Vagina (tissue), 2 donors: ENCODE measurements around the gene CAP2. TPM values are rescaled to one million over a fixed set of nuclear protein-coding genes. Genes with fewer than 3 reads are reported as not detected.

Source experiments
- DNase-seq, 2 donors: peaks; one replicate each; pipeline ENCODE4 v3.0.0-alpha.2; 2017; ENCODE audit errors: extremely low spot score in 2 of 2
- H3K27ac ChIP-seq: fragments of 200-600 bp; sonication (generic); one replicate; pipeline ENCODE4 v1.5.1; 2019
- H3K27me3 ChIP-seq: fragments of 200-600 bp; sonication (generic); one replicate; pipeline ENCODE4 v1.5.1; 2019
- H3K36me3 ChIP-seq, 2 donors: fragments of 200-600 bp; sonication (generic); one replicate each; pipeline ENCODE4 v1.5.1; 2017 to 2019
- H3K4me1 ChIP-seq: fragments of 200-600 bp; sonication (generic); one replicate; pipeline ENCODE4 v1.5.1; 2019
- H3K4me3 ChIP-seq, 2 donors: fragments of 200-600 bp; sonication (generic); 1 replicate in 1 of 2; 2 replicates in 1 of 2; pipeline ENCODE4 v1.5.1; 2016 to 2019
- H3K9me3 ChIP-seq: fragments of 200-600 bp; sonication (generic); one replicate; pipeline ENCODE4 v1.5.1; 2019
- CTCF ChIP-seq, 3 experiments: fragments of 450-650 bp in 2 of 3; fragments of 200-600 bp in 1 of 3; sonication (generic) in 1 of 3; IDR thresholded peaks; one replicate each; pipeline ENCODE4 v1.5.1; 2017 to 2019; ENCODE audit warnings: antibody characterized with exemption in 3 of 3, mild to moderate bottlenecking in 2 of 3, moderate library complexity in 2 of 3
- POLR2A ChIP-seq, 2 donors: fragments of 450-650 bp; IDR thresholded peaks; one replicate each; pipeline ENCODE4 v1.6.1; 2017; ENCODE audit warnings: antibody characterized with exemption in 2 of 2, mild to moderate bottlenecking in 2 of 2, moderate library complexity in 2 of 2
- POLR2AphosphoS5 ChIP-seq, 2 donors: sonication (generic); formaldehyde crosslinking; IDR thresholded peaks; one replicate each; pipeline ENCODE4 v1.9.0; 2017; ENCODE audit warnings: antibody characterized with exemption in 2 of 2, mild to moderate bottlenecking in 2 of 2, low read depth in 1 of 2; ENCODE audit not compliant: insufficient read depth in 1 of 2
- intact Hi-C: fragments of 100-400 bp; cut with DNase I; formaldehyde crosslinking; loops from one replicate; pipeline ENCODE4 v1.15.1; 2023
- total RNA-seq: library from RNA; depleted of rRNA; stranded (reverse); fragments of >200 nt; gene quantifications from one replicate; pipeline ENCODE4 v1.2.3, GENCODE V29; 2016

The CAP2 gene
- total RNA-seq, 1 donor from 2014 or later: 9.6 TPM

GRCh38 chr6:17466147-17466546 lies 72.8 kb downstream of the CAP2 start:
- Histone ChIP-seq H3K27ac (no peak overlapping the region), H3K4me1 (peaks cover 18% of the 10 kb centered on the region), H3K27me3 (no peaks in the 10 kb centered on the region), H3K4me3 (no peak overlapping the region), H3K36me3 (no peaks in the 10 kb centered on the region), H3K9me3 (no peaks in the 10 kb centered on the region)
- no peak for TF ChIP-seq CTCF (IDR thresholded peaks at IDR 0.05)
- TF ChIP-seq POLR2A (IDR thresholded peaks at IDR 0.05): no peak
- TF ChIP-seq POLR2AphosphoS5 (IDR thresholded peaks at IDR 0.05; ENCODE audit: insufficient read depth in 1 of 2, low read depth in 1 of 2): no peak
- intact Hi-C loops: no loop called here
- DNase-seq: no peak

GRCh38 chr6:17466707-17467106 lies 73.3 kb downstream of the CAP2 start:
- Histone ChIP-seq H3K9me3 (no peaks in the 10 kb centered on the region), H3K27ac (no peak overlapping the region), H3K27me3 (no peaks in the 10 kb centered on the region), H3K4me3 (no peak overlapping the region), H3K36me3 (no peaks in the 10 kb centered on the region), H3K4me1 (peaks cover 24% of the 10 kb centered on the region)
- TF ChIP-seq CTCF (IDR thresholded peaks at IDR 0.05) (no peak), POLR2A (IDR thresholded peaks at IDR 0.05) (no peak), POLR2AphosphoS5 (IDR thresholded peaks at IDR 0.05; ENCODE audit: insufficient read depth in 1 of 2, low read depth in 1 of 2) (no peak)
- intact Hi-C loops: no loop called here
- no peak for DNase-seq

DNA sequence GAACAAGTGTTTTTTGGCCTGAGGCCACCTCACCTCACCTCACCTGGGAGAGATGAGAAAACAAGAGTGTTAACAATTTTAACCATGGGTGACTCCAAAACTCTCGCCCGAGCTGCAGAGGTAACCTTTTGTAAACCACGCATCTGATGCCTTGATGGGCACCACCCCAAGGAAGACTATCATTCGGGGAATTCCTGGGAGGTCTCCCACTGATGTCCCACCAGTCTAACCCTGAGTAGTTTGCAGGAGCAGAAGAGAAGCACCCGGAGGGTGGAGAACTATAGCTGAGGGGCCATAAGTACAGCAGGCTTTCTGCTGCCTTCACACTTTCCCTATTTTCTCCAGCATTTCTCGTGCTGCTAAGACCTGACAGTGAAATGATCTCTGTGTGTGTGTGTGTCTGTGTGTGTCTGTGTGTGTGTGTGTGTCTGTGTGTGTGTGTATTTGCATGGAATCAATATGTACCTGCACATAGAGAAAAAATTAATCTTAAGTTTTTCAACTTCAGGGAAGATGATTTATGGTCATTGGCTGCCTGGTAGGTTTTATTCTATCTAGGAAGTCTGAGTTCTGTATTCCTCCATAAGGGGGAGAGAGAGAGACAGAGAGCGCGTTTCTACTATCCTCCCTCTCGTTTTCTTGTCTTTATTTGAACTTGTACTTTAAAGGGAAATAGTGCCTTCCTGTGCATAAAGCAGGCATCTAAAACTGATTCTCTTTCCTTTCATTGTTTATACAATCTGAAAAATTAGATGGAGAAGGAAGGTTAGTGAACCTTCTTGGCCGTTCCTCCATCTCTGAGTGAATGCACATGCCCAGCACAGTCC lies 75.8 kb downstream of the CAP2 start:
- intact Hi-C loops: no loop called here
- H3K36me3 ChIP-seq: no peaks in the 10 kb centered on the region
- peak overlapping the region; percentile 78 for H3K27ac ChIP-seq
- H3K4me1 ChIP-seq: peaks cover 42% of the 10 kb centered on the region
- H3K27me3 ChIP-seq: no peaks in the 10 kb centered on the region
- no peak overlapping the region for H3K4me3 ChIP-seq
- H3K9me3 ChIP-seq: no peaks in the 10 kb centered on the region
- TF ChIP-seq POLR2A (IDR thresholded peaks at IDR 0.05): no peak
- peak in 1 of 3 experiments; percentile 28 for TF ChIP-seq CTCF (IDR thresholded peaks at IDR 0.05)
- DNase-seq: no peak

GRCh38 chr6:17470202-17470937 lies 77.0 kb downstream of the CAP2 start:
- peaks cover 42% of the 10 kb centered on the region for H3K4me1 ChIP-seq
- no peaks in the 10 kb centered on the region for H3K27me3 ChIP-seq
- DNase-seq: no peak
- no peak overlapping the region for H3K4me3 ChIP-seq
- no peaks in the 10 kb centered on the region for H3K9me3 ChIP-seq
- no peaks in the 10 kb centered on the region for H3K36me3 ChIP-seq
- TF ChIP-seq POLR2A (IDR thresholded peaks at IDR 0.05) (no peak), CTCF (IDR thresholded peaks at IDR 0.05) (no peak), POLR2AphosphoS5 (IDR thresholded peaks at IDR 0.05; ENCODE audit: insufficient read depth in 1 of 2, low read depth in 1 of 2) (no peak)
- intact Hi-C loops: loop anchor here (10.0 kb wide), 1 partner anchor 114 kb away; no protein-coding TSS in a partner anchor
- H3K27ac ChIP-seq: peak overlapping the region; percentile 78
